Astrocyte (in vitro differentiated cells and primary cell): Measurements from ENCODE around the gene ZFP1. TPM values are rescaled to one million over a fixed set of nuclear protein-coding genes. Genes with fewer than 3 reads are reported as not detected.

ENCODE experiments used
- DNase-seq: peaks from one replicate; pipeline ENCODE4 v3.0.0-alpha.2; 2010; ENCODE audit warnings: low read depth
- FAIRE-seq: peaks from 2 replicates; lab custom pipeline; 2011; peaks lifted over from hg19 to GRCh38; lab: Jason Lieb, UNC
- H2AFZ ChIP-seq: 2 replicates; pipeline ENCODE4 v1.6.0; 2012; ENCODE audit warnings: low read depth, low read length, inconsistent platforms
- H3K27ac ChIP-seq: 2 replicates; pipeline ENCODE4 v1.5.1; 2011; ENCODE audit warnings: low read depth, low read length, inconsistent platforms
- H3K27me3 ChIP-seq: 2 replicates; pipeline ENCODE4 v1.6.0; 2011; ENCODE audit warnings: low read length, inconsistent platforms; ENCODE audit not compliant: insufficient read depth
- H3K36me3 ChIP-seq: 2 replicates; pipeline ENCODE4 v1.5.1; 2011; ENCODE audit warnings: low read length, inconsistent platforms; ENCODE audit not compliant: insufficient read depth
- H3K4me1 ChIP-seq: 2 replicates; pipeline ENCODE4 v1.5.1; 2011; ENCODE audit warnings: low read length, inconsistent platforms; ENCODE audit not compliant: insufficient read depth
- H3K4me2 ChIP-seq: 2 replicates; pipeline ENCODE4 v1.6.0; 2012; ENCODE audit warnings: low read length, inconsistent platforms
- H3K4me3 ChIP-seq: 2 replicates; pipeline ENCODE4 v1.5.1; 2011; ENCODE audit warnings: low read depth, mild to moderate bottlenecking, low read length, inconsistent platforms; ENCODE audit not compliant: insufficient read depth
- H3K79me2 ChIP-seq: 2 replicates; pipeline ENCODE4 v1.6.0; 2012; ENCODE audit warnings: mild to moderate bottlenecking, low read length, inconsistent platforms; ENCODE audit not compliant: insufficient read depth
- H3K9ac ChIP-seq: 2 replicates; pipeline ENCODE4 v1.6.0; 2012; ENCODE audit warnings: mild to moderate bottlenecking, low read length, inconsistent platforms
- H3K9me3 ChIP-seq: 2 replicates; pipeline ENCODE4 v1.5.1; 2012; ENCODE audit warnings: low read depth, mild to moderate bottlenecking, low read length, inconsistent platforms; ENCODE audit not compliant: insufficient read depth
- H4K20me1 ChIP-seq: 2 replicates; pipeline ENCODE4 v1.6.0; 2012; ENCODE audit warnings: low read length, inconsistent platforms; ENCODE audit not compliant: insufficient read depth
- H3K27ac Mint-ChIP-seq: one replicate; pipeline ENCODE4 v1.8.0; 2021; ENCODE audit warnings: mild to moderate bottlenecking, mixed read lengths; ENCODE audit not compliant: unreplicated experiment
- H3K27me3 Mint-ChIP-seq: one replicate; pipeline ENCODE4 v1.8.0; 2021; ENCODE audit warnings: low read depth, mixed read lengths; ENCODE audit not compliant: unreplicated experiment
- H3K36me3 Mint-ChIP-seq: one replicate; pipeline ENCODE4 v1.8.0; 2021; ENCODE audit warnings: low read depth, mixed read lengths; ENCODE audit not compliant: unreplicated experiment
- H3K4me1 Mint-ChIP-seq: one replicate; pipeline ENCODE4 v1.8.0; 2021; ENCODE audit warnings: low read depth, mixed read lengths; ENCODE audit not compliant: unreplicated experiment
- H3K4me3 Mint-ChIP-seq: one replicate; pipeline ENCODE4 v1.8.0; 2021; ENCODE audit warnings: mild to moderate bottlenecking, moderate library complexity, mixed read lengths; ENCODE audit not compliant: unreplicated experiment
- H3K9me3 Mint-ChIP-seq: one replicate; pipeline ENCODE4 v1.8.0; 2021; ENCODE audit warnings: mild to moderate bottlenecking, mixed read lengths; ENCODE audit not compliant: unreplicated experiment
- EZH2 ChIP-seq: IDR thresholded peaks from 2 replicates; pipeline ENCODE4 v1.6.1; 2012; ENCODE audit warnings: mild to moderate bottlenecking, low read length, inconsistent platforms; ENCODE audit not compliant: insufficient read depth
- total RNA-seq: library from RNA; stranded (reverse); gene quantifications from 2 replicates; pipeline ENCODE4 v1.2.1, GENCODE V29; 2021
- TF ChIP-seq, protein P1 (sequence below): IDR thresholded peaks from 2 replicates; pipeline ENCODE4 v1.5.1; 2011; ENCODE audit warnings: low read depth, mild to moderate bottlenecking, inconsistent platforms, low read length, moderate library complexity; ENCODE audit not compliant: insufficient read depth

Gene ZFP1
- total RNA-seq, 1 donor from 2014 or later, result 8.2 TPM

DNA sequence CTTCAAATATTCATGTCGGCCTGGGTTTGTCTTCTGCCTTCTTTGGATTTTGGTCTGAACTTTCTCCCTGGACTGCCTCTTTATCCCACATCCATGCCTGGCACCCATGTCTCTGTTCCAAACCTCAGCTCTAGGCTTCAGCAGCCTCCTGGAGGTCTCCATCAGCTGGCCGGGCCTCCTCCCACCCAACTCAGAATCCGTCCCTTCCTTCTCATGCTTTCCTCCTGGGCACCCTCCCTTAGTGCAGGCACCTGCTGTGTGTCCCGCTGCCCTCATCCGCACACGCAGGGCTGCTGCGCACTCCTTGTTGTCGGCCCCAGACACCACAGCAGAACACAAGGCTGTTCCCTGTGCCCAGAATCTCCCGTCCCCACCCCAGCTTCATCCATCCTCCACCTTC lies 45.7 kb upstream of the ZFP1 start:
- Histone ChIP-seq H3K9ac (no peak overlapping the region), H3K4me2 (no peak overlapping the region), H3K4me3 (no peak overlapping the region), H3K9me3 (no peaks in the 10 kb centered on the region), H3K36me3 (no peaks in the 10 kb centered on the region), H3K27me3 (no peaks in the 10 kb centered on the region), H3K27ac (no peak overlapping the region), H4K20me1 (peaks cover 67% of the 10 kb centered on the region), H3K79me2 (peaks cover 11% of the 10 kb centered on the region), H3K4me1 (peaks cover 7% of the 10 kb centered on the region), H2AFZ (no peak overlapping the region)
- Mint-ChIP-seq H3K27ac (peak overlapping the region; percentile 69), H3K36me3 (peaks cover 26% of the 10 kb centered on the region), H3K4me1 (peaks cover 8% of the 10 kb centered on the region), H3K4me3 (no peak overlapping the region), H3K27me3 (no peaks in the 10 kb centered on the region), H3K9me3 (peaks cover 4% of the 10 kb centered on the region)
- no peak for TF ChIP-seq EZH2
- TF ChIP-seq, protein P1, sequence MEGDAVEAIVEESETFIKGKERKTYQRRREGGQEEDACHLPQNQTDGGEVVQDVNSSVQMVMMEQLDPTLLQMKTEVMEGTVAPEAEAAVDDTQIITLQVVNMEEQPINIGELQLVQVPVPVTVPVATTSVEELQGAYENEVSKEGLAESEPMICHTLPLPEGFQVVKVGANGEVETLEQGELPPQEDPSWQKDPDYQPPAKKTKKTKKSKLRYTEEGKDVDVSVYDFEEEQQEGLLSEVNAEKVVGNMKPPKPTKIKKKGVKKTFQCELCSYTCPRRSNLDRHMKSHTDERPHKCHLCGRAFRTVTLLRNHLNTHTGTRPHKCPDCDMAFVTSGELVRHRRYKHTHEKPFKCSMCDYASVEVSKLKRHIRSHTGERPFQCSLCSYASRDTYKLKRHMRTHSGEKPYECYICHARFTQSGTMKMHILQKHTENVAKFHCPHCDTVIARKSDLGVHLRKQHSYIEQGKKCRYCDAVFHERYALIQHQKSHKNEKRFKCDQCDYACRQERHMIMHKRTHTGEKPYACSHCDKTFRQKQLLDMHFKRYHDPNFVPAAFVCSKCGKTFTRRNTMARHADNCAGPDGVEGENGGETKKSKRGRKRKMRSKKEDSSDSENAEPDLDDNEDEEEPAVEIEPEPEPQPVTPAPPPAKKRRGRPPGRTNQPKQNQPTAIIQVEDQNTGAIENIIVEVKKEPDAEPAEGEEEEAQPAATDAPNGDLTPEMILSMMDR, result no peak
- FAIRE-seq, result no peak
- DNase-seq, result no peak

DNA sequence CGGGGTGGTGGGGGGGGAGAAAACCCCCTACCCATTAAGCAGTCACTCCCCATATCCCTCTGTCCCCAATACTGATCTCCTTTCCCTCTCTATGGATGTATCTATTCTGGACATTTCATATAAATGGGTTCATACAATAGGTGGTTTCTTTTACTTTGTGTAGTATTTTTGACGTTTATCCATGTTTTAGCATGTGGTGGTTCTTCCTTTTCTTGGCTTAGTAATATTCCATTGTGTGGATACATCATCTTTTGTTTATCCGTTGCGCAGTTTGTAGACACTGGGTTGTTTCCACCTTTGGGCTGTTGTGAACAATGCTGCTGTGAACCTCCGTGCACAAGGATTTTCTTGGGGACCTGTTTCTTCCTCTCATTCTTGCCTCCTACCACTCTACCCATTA lies 44.3 kb upstream of the ZFP1 start:
- H3K27me3 ChIP-seq, result no peaks in the 10 kb centered on the region
- no peak overlapping the region for H3K27ac ChIP-seq
- H3K9me3 ChIP-seq, result no peaks in the 10 kb centered on the region
- Mint-ChIP-seq H3K27me3 (no peaks in the 10 kb centered on the region), H3K27ac (no peak overlapping the region), H3K9me3 (peaks cover 4% of the 10 kb centered on the region), H3K4me1 (peaks cover 13% of the 10 kb centered on the region), H3K36me3 (peaks cover 26% of the 10 kb centered on the region), H3K4me3 (no peak overlapping the region)
- H3K79me2 ChIP-seq, result peaks cover 11% of the 10 kb centered on the region
- TF ChIP-seq EZH2, result no peak
- TF ChIP-seq, protein P1, result no peak
- FAIRE-seq (no peak), DNase-seq (no peak)
- H3K4me2 ChIP-seq, result no peak overlapping the region
- H3K4me1 ChIP-seq, result peaks cover 15% of the 10 kb centered on the region
- no peak overlapping the region for H2AFZ ChIP-seq
- no peak overlapping the region for H3K9ac ChIP-seq
- H3K36me3 ChIP-seq, result no peaks in the 10 kb centered on the region
- no peak overlapping the region for H3K4me3 ChIP-seq
- peaks cover 54% of the 10 kb centered on the region for H4K20me1 ChIP-seq

DNA sequence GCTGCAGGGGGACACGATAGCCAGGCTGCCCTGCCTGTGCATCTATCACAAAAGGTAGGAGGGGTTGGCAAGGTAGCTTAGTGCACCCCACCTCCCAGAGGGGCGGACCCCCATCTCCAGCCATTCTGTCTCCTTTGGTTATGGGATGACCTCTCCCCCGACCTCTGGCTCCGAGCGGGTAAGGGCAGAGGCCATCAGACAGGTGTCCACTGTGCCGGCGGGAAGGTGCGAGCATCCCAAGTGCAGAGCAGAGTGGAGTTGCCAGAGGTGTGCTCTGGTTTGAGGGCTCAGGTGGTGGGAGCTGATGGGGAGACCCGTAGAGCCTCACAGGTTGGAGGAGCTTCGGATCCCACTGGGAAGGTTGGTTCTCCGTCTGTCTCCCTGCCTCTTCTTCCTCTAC lies 43.5 kb upstream of the ZFP1 start:
- H3K4me3 ChIP-seq, result no peak overlapping the region
- H3K9ac ChIP-seq, result no peak overlapping the region
- H3K4me1 ChIP-seq, result peaks cover 19% of the 10 kb centered on the region
- Mint-ChIP-seq H3K27ac (no peak overlapping the region), H3K9me3 (peaks cover 4% of the 10 kb centered on the region), H3K4me3 (no peak overlapping the region), H3K27me3 (no peaks in the 10 kb centered on the region), H3K4me1 (peaks cover 18% of the 10 kb centered on the region), H3K36me3 (peaks cover 21% of the 10 kb centered on the region)
- H2AFZ ChIP-seq, result no peak overlapping the region
- DNase-seq, result no peak
- no peak overlapping the region for H3K4me2 ChIP-seq
- no peak for FAIRE-seq
- no peak overlapping the region for H3K27ac ChIP-seq
- TF ChIP-seq EZH2, result no peak
- H3K79me2 ChIP-seq, result peaks cover 11% of the 10 kb centered on the region
- no peaks in the 10 kb centered on the region for H3K9me3 ChIP-seq
- peaks cover 48% of the 10 kb centered on the region for H4K20me1 ChIP-seq
- no peaks in the 10 kb centered on the region for H3K27me3 ChIP-seq
- H3K36me3 ChIP-seq, result no peaks in the 10 kb centered on the region
